ENCODE results near the gene HCST.

- no peak for TF ChIP-seq EZH2 (IDR thresholded peaks at IDR 0.05)
- TF ChIP-seq POLR2AphosphoS5 (IDR thresholded peaks at IDR 0.05; ENCODE audit: borderline replicate concordance, low read depth, low read length) = no peak
Measured at GRCh38 chr19:35940839-35941238, 38.5 kb downstream of the HCST start.
